Fibroblast of lung (primary cell): ENCODE measurements around the gene LCA5. TPM values are rescaled to one million over a fixed set of nuclear protein-coding genes. Genes with fewer than 3 reads are reported as not detected.

Experiments
- DNase-seq, 2 donors: peaks; one replicate each; pipeline versions ENCODE4 v3.0.0 to v3.0.0-alpha.2; 2010; ENCODE audit warnings: low read depth in 2 of 2
- H2AFZ ChIP-seq: 2 replicates; pipeline ENCODE4 v1.5.1; 2012; ENCODE audit warnings: low read length, control low read depth, inconsistent platforms
- H3K27ac ChIP-seq: 2 replicates; pipeline ENCODE4 v1.5.1; 2011; ENCODE audit warnings: low read length, control low read depth; ENCODE audit not compliant: insufficient read depth
- H3K27me3 ChIP-seq: 2 replicates; pipeline ENCODE4 v1.5.1; 2011; ENCODE audit warnings: mild to moderate bottlenecking, low read length; ENCODE audit not compliant: control insufficient read depth, insufficient read depth
- H3K36me3 ChIP-seq: 2 replicates; pipeline ENCODE4 v1.5.1; 2011; ENCODE audit warnings: low read length; ENCODE audit not compliant: control insufficient read depth, insufficient read depth
- H3K4me1 ChIP-seq: 2 replicates; pipeline ENCODE4 v1.5.1; 2011; ENCODE audit warnings: low read length; ENCODE audit not compliant: control insufficient read depth, insufficient read depth; ENCODE audit errors: extremely low read depth
- H3K4me2 ChIP-seq: 2 replicates; pipeline ENCODE4 v1.5.1; 2011; ENCODE audit warnings: low read length, control low read depth; ENCODE audit not compliant: insufficient read depth; ENCODE audit errors: extremely low read depth
- H3K4me3 ChIP-seq, 4 experiments: fragments of 200-600 bp in 1 of 4; sonication (generic) in 1 of 4; replicated peaks in 1 of 4; 2 replicates each; pipeline ENCODE4 v1.5.1; 2011 to 2016; ENCODE audit warnings: low read length in 4 of 4, low read depth in 3 of 4, mild to moderate bottlenecking in 3 of 4, control low read depth in 2 of 4, inconsistent platforms in 1 of 4, mixed read lengths in 1 of 4; ENCODE audit not compliant: insufficient read depth in 1 of 4; ENCODE audit errors: control extremely low read depth in 1 of 4
- H3K79me2 ChIP-seq: 2 replicates; pipeline ENCODE4 v1.5.1; 2012; ENCODE audit warnings: mild to moderate bottlenecking, low read length, inconsistent platforms; ENCODE audit not compliant: control insufficient read depth, insufficient read depth
- H3K9ac ChIP-seq: 2 replicates; pipeline ENCODE4 v1.5.1; 2011; ENCODE audit warnings: mild to moderate bottlenecking, low read length, control low read depth; ENCODE audit not compliant: insufficient read depth
- H3K9me3 ChIP-seq: 2 replicates; pipeline ENCODE4 v1.5.1; 2012; ENCODE audit warnings: low read depth, low read length; ENCODE audit not compliant: control insufficient read depth, insufficient read depth
- H4K20me1 ChIP-seq: 2 replicates; pipeline ENCODE4 v1.5.1; 2011; ENCODE audit warnings: low read length; ENCODE audit not compliant: control insufficient read depth, insufficient read depth; ENCODE audit errors: extremely low read depth
- CTCF ChIP-seq, 2 donors: IDR thresholded peaks in 1 of 2; conservative IDR thresholded peaks in 1 of 2; 1 replicate in 1 of 2; 2 replicates in 1 of 2; pipeline ENCODE4 v1.5.1; 2011 to 2012; ENCODE audit warnings: low read length in 2 of 2, control low read depth in 1 of 2, inconsistent platforms in 1 of 2, low read depth in 1 of 2, mild to moderate bottlenecking in 1 of 2
- EZH2 ChIP-seq: IDR thresholded peaks from 2 replicates; pipeline ENCODE4 v1.5.1; 2012; ENCODE audit warnings: low read length, control low read depth, mild to moderate bottlenecking; ENCODE audit errors: missing control alignments
- polyA plus RNA-seq, 2 donors: library from polyadenylated mRNA; depleted of rRNA in 1 of 2; stranded (reverse) in 1 of 2; unstranded in 1 of 2; fragments of >200 nt; gene quantifications; 2 replicates each; pipeline ENCODE4 v1.2.1, GENCODE V29; 2011 to 2012; ENCODE audit warnings: missing spikeins in 1 of 2
- total RNA-seq: library from RNA; depleted of rRNA; stranded (reverse); fragments of >200 nt; gene quantifications from 2 replicates; pipeline ENCODE4 v1.2.1, GENCODE V29; 2014

Gene LCA5
- total and polyA plus RNA-seq, 2 donors (not counting 1 experiment from before 2014, with no cell fraction given), result 3.3 to 7.8 TPM

GRCh38 chr6:79498842-79499241 is 38.4 kb downstream of the LCA5 start:
- H3K27ac ChIP-seq, result no peak overlapping the region
- no peaks in the 10 kb centered on the region for H3K9me3 ChIP-seq
- H2AFZ ChIP-seq, result no peak overlapping the region
- no peaks in the 10 kb centered on the region for H3K4me1 ChIP-seq
- peak in 1 of 2 donors; percentile 3 for DNase-seq
- no peaks in the 10 kb centered on the region for H3K27me3 ChIP-seq
- no peak overlapping the region for H3K9ac ChIP-seq
- H3K36me3 ChIP-seq, result no peaks in the 10 kb centered on the region
- H3K79me2 ChIP-seq, result no peaks in the 10 kb centered on the region
- no peak overlapping the region for H3K4me2 ChIP-seq
- no peaks in the 10 kb centered on the region for H4K20me1 ChIP-seq
- H3K4me3 ChIP-seq, result no peak overlapping the region
- no peak for TF ChIP-seq EZH2
- TF ChIP-seq CTCF (conservative IDR thresholded peaks at IDR 0.05 in 1 of 2, IDR thresholded peaks at IDR 0.05 in 1 of 2; ENCODE audit: low read depth in 1 of 2, low read length in 2 of 2), result no peak

GRCh38 chr6:79495246-79495645 is 42.0 kb downstream of the LCA5 start:
- H3K79me2 ChIP-seq, result no peaks in the 10 kb centered on the region
- no peaks in the 10 kb centered on the region for H4K20me1 ChIP-seq
- no peak overlapping the region for H3K4me2 ChIP-seq
- no peak overlapping the region for H3K4me3 ChIP-seq
- H3K27me3 ChIP-seq, result no peaks in the 10 kb centered on the region
- no peak for DNase-seq
- no peak overlapping the region for H3K9ac ChIP-seq
- no peaks in the 10 kb centered on the region for H3K9me3 ChIP-seq
- no peaks in the 10 kb centered on the region for H3K36me3 ChIP-seq
- no peak overlapping the region for H3K27ac ChIP-seq
- H3K4me1 ChIP-seq, result no peaks in the 10 kb centered on the region
- no peak overlapping the region for H2AFZ ChIP-seq
- TF ChIP-seq EZH2 (no peak), CTCF (conservative IDR thresholded peaks at IDR 0.05 in 1 of 2, IDR thresholded peaks at IDR 0.05 in 1 of 2; ENCODE audit: low read depth in 1 of 2, low read length in 2 of 2) (no peak)

- Histone ChIP-seq H3K79me2 (no peaks in the 10 kb centered on the region), H3K4me1 (no peaks in the 10 kb centered on the region), H3K4me3 (no peak overlapping the region), H3K4me2 (no peak overlapping the region), H3K27ac (no peak overlapping the region), H2AFZ (no peak overlapping the region), H3K27me3 (no peaks in the 10 kb centered on the region), H3K9me3 (no peaks in the 10 kb centered on the region), H3K9ac (no peak overlapping the region), H3K36me3 (no peaks in the 10 kb centered on the region), H4K20me1 (no peaks in the 10 kb centered on the region)
- no peak for TF ChIP-seq EZH2
- no peak for TF ChIP-seq CTCF (conservative IDR thresholded peaks at IDR 0.05 in 1 of 2, IDR thresholded peaks at IDR 0.05 in 1 of 2; ENCODE audit: low read depth in 1 of 2, low read length in 2 of 2)
- no peak for DNase-seq
Observed at GRCh38 chr6:79494841-79495240, 42.4 kb downstream of the LCA5 start.
